H1 (cell line): ENCODE measurements around the gene ELAVL1. TPM values are rescaled to one million over a fixed set of nuclear protein-coding genes. Genes with fewer than 3 reads are reported as not detected.

Experiments used
- BACH1 ChIP-seq: IDR thresholded peaks from 2 replicates; pipeline ENCODE4 v1.6.1; 2012; ENCODE audit warnings: low read length, improper control_type of control experiment
- CHD1 ChIP-seq: IDR thresholded peaks from 2 replicates; pipeline ENCODE4 v1.6.1; 2012; ENCODE audit warnings: low read depth, low read length, improper control_type of control experiment
- CHD2 ChIP-seq: IDR thresholded peaks from 2 replicates; pipeline ENCODE4 v1.6.1; 2012; ENCODE audit warnings: low read length, improper control_type of control experiment
- CHD7 ChIP-seq: fragments of 300-600 bp; sonication (generic); IDR thresholded peaks from 2 replicates; pipeline ENCODE4 v1.7.1; 2012; ENCODE audit warnings: low read length, moderate library complexity, mild to moderate bottlenecking, inconsistent platforms; ENCODE audit not compliant: insufficient replicate concordance
- GABPA ChIP-seq: IDR thresholded peaks from 2 replicates; pipeline ENCODE4 v1.6.1; 2011; ENCODE audit warnings: mild to moderate bottlenecking, low read length, moderate library complexity, borderline replicate concordance; ENCODE audit not compliant: insufficient read depth
- HDAC2 ChIP-seq, 2 experiments: fragments of 300-600 bp in 1 of 2; sonication (generic) in 1 of 2; IDR thresholded peaks; 2 replicates each; pipeline ENCODE4 v1.6.1; 2011 to 2012; ENCODE audit warnings: low read depth in 2 of 2, low read length in 2 of 2, mild to moderate bottlenecking in 2 of 2, moderate library complexity in 2 of 2, borderline replicate concordance in 1 of 2, inconsistent platforms in 1 of 2
- NRF1 ChIP-seq: IDR thresholded peaks from 2 replicates; pipeline ENCODE4 v1.6.1; 2011; ENCODE audit warnings: mild to moderate bottlenecking, low read depth, low read length, improper control_type of control experiment
- RBBP5 ChIP-seq: IDR thresholded peaks from 2 replicates; pipeline ENCODE4 v1.7.1; 2012; ENCODE audit warnings: low read depth, mild to moderate bottlenecking, inconsistent platforms, low read length, moderate library complexity, borderline replicate concordance
- SAP30 ChIP-seq: fragments of 300-600 bp; sonication (generic); IDR thresholded peaks from 2 replicates; pipeline ENCODE4 v1.7.1; 2012; ENCODE audit warnings: low read length, moderate library complexity, mild to moderate bottlenecking, inconsistent platforms; ENCODE audit not compliant: insufficient read depth, insufficient replicate concordance
- SP1 ChIP-seq: IDR thresholded peaks from 2 replicates; pipeline ENCODE4 v1.6.1; 2011; ENCODE audit warnings: low read depth, low read length
- polyA plus RNA-seq, 7 experiments: library from polyadenylated mRNA; depleted of rRNA in 3 of 7; stranded (reverse) in 5 of 7; unstranded in 2 of 7; fragments of >200 nt in 5 of 7; fragments of 200-250 nt in 2 of 7; gene quantifications; 1 replicate in 5 of 7; 2 replicates in 1 of 7; 4 replicates in 1 of 7; pipeline versions ENCODE4 v1.2.1 to v1.2.3, GENCODE V29; 2011 to 2013; ENCODE audit warnings: missing spikeins in 2 of 7, mixed read lengths in 2 of 7
- total RNA-seq: library from RNA; stranded (reverse); fragmentation: NEBNext Ultra II Directional; extraction: Animal tissue kit (Norgen Biotek cat#: 25700); gene quantifications from 2 replicates; pipeline ENCODE4 v1.2.1, GENCODE V29; 2021

Gene ELAVL1
- total and polyA plus RNA-seq, 2 of the 8 experiments (the other 6 are each of a cell fraction or from before 2014, with no cell fraction given): 56.7 to 163 TPM

DNA sequence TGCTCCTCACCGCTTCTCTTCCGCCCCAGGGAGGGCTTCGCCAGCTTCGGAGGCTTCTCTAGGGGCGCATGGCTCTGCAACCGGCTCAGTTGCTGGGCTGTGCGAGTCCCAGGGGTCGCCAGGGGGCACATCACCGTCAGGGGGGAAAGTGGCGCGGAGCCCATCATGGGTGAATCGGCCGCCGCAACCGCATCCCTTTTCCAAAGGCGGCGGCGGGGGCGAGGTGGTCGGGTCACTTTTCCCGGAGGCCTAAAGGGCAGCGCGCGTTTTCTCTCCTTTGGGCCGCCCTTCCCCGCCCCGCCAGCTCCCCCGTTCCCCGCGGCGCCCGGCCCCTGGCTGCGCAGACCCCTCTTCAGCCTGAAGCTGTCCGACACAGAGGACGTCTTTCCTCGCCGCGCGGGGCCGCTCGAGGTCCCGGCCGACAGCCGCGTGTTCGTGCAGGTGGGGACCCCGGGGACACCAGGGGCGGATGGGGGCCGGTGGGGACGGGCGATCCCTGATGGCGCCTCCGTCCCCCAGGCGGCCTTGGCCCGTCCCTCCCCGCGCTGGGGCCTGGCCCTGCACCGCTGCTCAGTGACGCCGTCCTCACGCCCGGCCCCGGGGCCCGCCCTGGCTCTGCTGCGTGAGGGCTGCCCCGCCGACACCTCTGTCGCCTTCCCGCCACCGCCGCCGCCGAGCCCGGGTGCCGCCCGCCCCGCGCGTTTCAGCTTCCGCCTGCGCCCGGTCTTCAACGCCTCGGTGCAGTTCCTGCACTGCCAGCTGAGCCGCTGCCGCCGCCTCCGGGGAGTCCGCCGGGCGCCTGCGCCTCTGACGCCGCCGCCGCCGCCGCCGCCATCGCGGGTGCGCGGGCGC, 89.1 kb downstream of the ELAVL1 start (continued):
- TF ChIP-seq CHD7 (no peak), SAP30 (no peak), RBBP5 (no peak; the same call in 1 of the 2 replicates), GABPA (peak; percentile 64; the same call in 1 of the 2 replicates), CHD2 (no peak), SP1 (no peak), HDAC2 (IDR thresholded peaks at IDR 0.05; ENCODE audit: borderline replicate concordance in 1 of 2, low read depth in 2 of 2, low read length in 2 of 2) (no peak), CHD1 (no peak), BACH1 (no peak), NRF1 (no peak)
